HepG2 (cell line): Measurements from ENCODE around the gene OGG1. TPM values are rescaled to one million over a fixed set of nuclear protein-coding genes. Genes with fewer than 3 reads are reported as not detected.
A peak's percentile ranks its signal among the peaks of the same experiment; 100 is the strongest.

Experiments
- CBFB ChIP-seq: sonication (generic); formaldehyde crosslinking; IDR thresholded peaks from 2 replicates; pipeline ENCODE4 v1.4.0; 2020; ENCODE audit warnings: missing genetic modification reagents
- DBP ChIP-seq: sonication (generic); formaldehyde crosslinking; IDR thresholded peaks from 2 replicates; pipeline ENCODE4 v1.4.0; 2020; ENCODE audit warnings: missing genetic modification reagents; ENCODE audit errors: not compliant biosample characterization
- DMAP1 ChIP-seq: IDR thresholded peaks from 2 replicates; pipeline ENCODE4 v1.6.1; 2016
- ETV5 ChIP-seq: IDR thresholded peaks from 2 replicates; pipeline ENCODE4 v1.6.1; 2018; ENCODE audit warnings: missing biosample characterization, missing genetic modification reagents, inconsistent platforms, borderline replicate concordance
- FIP1L1 ChIP-seq: fragments of 200-400 bp; formaldehyde crosslinking; IDR thresholded peaks from 2 replicates; pipeline ENCODE4 v1.6.1; 2018; ENCODE audit warnings: low read depth, mild to moderate bottlenecking, low read length, moderate library complexity, borderline replicate concordance; ENCODE audit not compliant: insufficient read depth
- HHEX ChIP-seq: IDR thresholded peaks from 2 replicates; pipeline ENCODE4 v1.6.1; 2016; ENCODE audit warnings: control low read depth
- HOXA5 ChIP-seq: sonication (generic); formaldehyde crosslinking; IDR thresholded peaks from 2 replicates; pipeline ENCODE4 v1.4.0; 2020; ENCODE audit warnings: missing genetic modification reagents
- IKZF4 ChIP-seq: sonication (generic); formaldehyde crosslinking; IDR thresholded peaks from 2 replicates; pipeline ENCODE4 v1.5.1; 2020; ENCODE audit warnings: borderline replicate concordance, mild to moderate bottlenecking, low read depth, missing genetic modification reagents; ENCODE audit errors: not compliant biosample characterization
- JDP2 ChIP-seq: sonication (generic); formaldehyde crosslinking; IDR thresholded peaks from 2 replicates; pipeline ENCODE4 v1.8.1; 2022; ENCODE audit warnings: missing genetic modification reagents, borderline replicate concordance
- MAFG ChIP-seq: sonication (generic); formaldehyde crosslinking; IDR thresholded peaks from 2 replicates; pipeline ENCODE4 v1.5.1; 2020; ENCODE audit warnings: mild to moderate bottlenecking, missing genetic modification reagents
- MIER3 ChIP-seq: IDR thresholded peaks from 2 replicates; pipeline ENCODE4 v1.6.1; 2016; ENCODE audit warnings: missing compliant biosample characterization, borderline replicate concordance
- PHF20 ChIP-seq: sonication (generic); formaldehyde crosslinking; IDR thresholded peaks from 2 replicates; pipeline ENCODE4 v1.5.0; 2020; ENCODE audit warnings: mild to moderate bottlenecking, missing genetic modification reagents
- PRMT3 ChIP-seq: sonication (generic); formaldehyde crosslinking; IDR thresholded peaks from 2 replicates; pipeline ENCODE4 v1.8.1; 2022; ENCODE audit warnings: low read depth, mild to moderate bottlenecking, moderate library complexity, missing genetic modification reagents, borderline replicate concordance
- RXRA ChIP-seq: sonication (generic); formaldehyde crosslinking; IDR thresholded peaks from 2 replicates; pipeline ENCODE4 v1.5.1; 2020; ENCODE audit warnings: missing genetic modification reagents
- SALL2 ChIP-seq: sonication (generic); formaldehyde crosslinking; IDR thresholded peaks from 2 replicates; pipeline ENCODE4 v1.8.1; 2023; ENCODE audit warnings: mild to moderate bottlenecking, missing genetic modification reagents, inconsistent platforms
- SP2 ChIP-seq: sonication (generic); formaldehyde crosslinking; IDR thresholded peaks from 2 replicates; pipeline ENCODE4 v1.5.1; 2020; ENCODE audit warnings: mild to moderate bottlenecking, missing genetic modification reagents
- ZGPAT ChIP-seq: IDR thresholded peaks from 2 replicates; pipeline ENCODE4 v1.6.1; 2016; ENCODE audit warnings: mild to moderate bottlenecking
- ZNF225 ChIP-seq: sonication (generic); formaldehyde crosslinking; IDR thresholded peaks from 2 replicates; pipeline ENCODE4 v1.4.0; 2020; ENCODE audit warnings: mild to moderate bottlenecking, missing genetic modification reagents
- ZNF263 ChIP-seq: sonication (generic); formaldehyde crosslinking; IDR thresholded peaks from 2 replicates; pipeline ENCODE4 v1.4.0; 2020; ENCODE audit warnings: missing genetic modification reagents
- ZNF790 ChIP-seq: sonication (generic); formaldehyde crosslinking; IDR thresholded peaks from 2 replicates; pipeline ENCODE4 v1.8.0; 2022; ENCODE audit warnings: missing genetic modification reagents, mild to moderate bottlenecking, borderline replicate concordance
- ZNF800 ChIP-seq: sonication (generic); formaldehyde crosslinking; IDR thresholded peaks from 2 replicates; pipeline ENCODE4 v1.4.0; 2020; ENCODE audit warnings: missing genetic modification reagents
- polyA plus RNA-seq, 8 experiments: library from polyadenylated mRNA; depleted of rRNA in 3 of 8; stranded (reverse) in 7 of 8; unstranded in 1 of 8; fragments of >200 nt; fragmentation: Illumina TruSeq in 4 of 8; extraction: Trizol in 4 of 8; gene quantifications; 2 replicates each; pipeline versions ENCODE4 v1.2.1 to v1.2.3, GENCODE V29; 2011 to 2016; ENCODE audit warnings: low read depth in 4 of 8, missing spikeins in 1 of 8, mixed read lengths in 1 of 8; ENCODE audit not compliant: insufficient read depth in 1 of 8
- total RNA-seq, 5 experiments: library from RNA; depleted of rRNA; stranded (reverse); fragments of >200 nt; fragmentation: Illumina TruSeq; extraction: Trizol; gene quantifications; 2 replicates each; pipeline ENCODE4 v1.2.3, GENCODE V29; 2016; ENCODE audit warnings: low read depth in 1 of 5
- TF ChIP-seq, protein P1 (sequence below): sonication (generic); formaldehyde crosslinking; IDR thresholded peaks from 2 replicates; pipeline ENCODE4 v1.8.0; 2023; ENCODE audit warnings: mild to moderate bottlenecking, missing genetic modification reagents
- TF ChIP-seq, protein P2 (sequence below): sonication (generic); formaldehyde crosslinking; IDR thresholded peaks from 2 replicates; pipeline ENCODE4 v1.5.0; 2020; ENCODE audit warnings: missing genetic modification reagents

Gene OGG1
- total and polyA plus RNA-seq, 2 of the 13 experiments (the other 11 are each of a cell fraction or from before 2014, with no cell fraction given), result 28.7 to 33.2 TPM

DNA sequence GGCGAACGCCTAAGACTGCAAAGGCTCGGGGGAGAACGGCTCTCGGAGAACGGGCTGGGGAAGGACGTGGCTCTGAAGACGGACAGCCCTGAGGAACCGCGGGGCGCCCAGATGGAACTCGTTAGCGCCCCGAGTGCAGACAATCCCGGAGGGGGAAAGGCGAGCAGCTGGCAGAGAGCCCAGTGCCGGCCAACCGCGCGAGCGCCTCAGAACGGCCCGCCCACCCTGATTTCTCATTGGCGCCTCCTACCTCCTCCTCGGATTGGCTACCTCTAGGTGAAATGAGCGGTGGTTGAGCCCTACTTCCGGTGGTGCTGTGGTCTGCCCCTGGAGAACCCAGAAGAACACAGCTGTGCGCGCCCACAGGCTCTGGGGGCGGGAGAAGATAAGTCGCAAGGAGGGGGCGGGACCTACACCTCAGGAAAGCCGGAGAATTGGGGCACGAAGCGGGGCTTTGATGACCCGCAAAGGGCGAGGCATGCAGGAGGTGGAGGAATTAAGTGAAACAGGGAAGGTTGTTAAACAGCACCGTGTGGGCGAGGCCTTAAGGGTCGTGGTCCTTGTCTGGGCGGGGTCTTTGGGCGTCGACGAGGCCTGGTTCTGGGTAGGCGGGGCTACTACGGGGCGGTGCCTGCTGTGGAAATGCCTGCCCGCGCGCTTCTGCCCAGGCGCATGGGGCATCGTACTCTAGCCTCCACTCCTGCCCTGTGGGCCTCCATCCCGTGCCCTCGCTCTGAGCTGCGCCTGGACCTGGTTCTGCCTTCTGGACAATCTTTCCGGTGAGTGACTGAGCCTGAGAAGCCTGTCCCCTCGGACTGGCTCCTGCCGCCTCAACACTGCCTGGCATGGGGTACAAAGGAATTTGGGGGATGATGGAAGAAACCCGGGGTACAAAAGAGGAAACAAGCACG lies at the start of gene OGG1 (continued):
- TF ChIP-seq FIP1L1 (no peak), MIER3 (no peak), SALL2 (CRISPR knock-in tag) (peak; percentile 25; the same call in 1 of the 2 replicates), RXRA (CRISPR knock-in tag) (peak; percentile 25; the same call in 1 of the 2 replicates), HOXA5 (peak; percentile 29; the same call in 1 of the 2 replicates), DBP (CRISPR knock-in tag) (no peak), ETV5 (CRISPR knock-in tag) (peak; percentile 72; the same call in 1 of the 2 replicates), JDP2 (no peak), CBFB (CRISPR knock-in tag) (peak; percentile 44; the same call in 1 of the 2 replicates), ZNF790 (no peak), HHEX (CRISPR knock-in tag) (no peak), PHF20 (CRISPR knock-in tag) (peak; percentile 72; the same call in 1 of the 2 replicates), ZGPAT (peak; percentile 64; the same call in 1 of the 2 replicates), ZNF800 (CRISPR knock-in tag) (peak; percentile 51; the same call in 1 of the 2 replicates), SP2 (CRISPR knock-in tag) (peak; percentile 87), IKZF4 (no peak), ZNF263 (CRISPR knock-in tag) (no peak), DMAP1 (CRISPR knock-in tag) (peak; percentile 62), PRMT3 (CRISPR knock-in tag) (no peak), ZNF225 (peak; percentile 62; the same call in 1 of the 2 replicates), MAFG (CRISPR knock-in tag) (no peak)
- TF ChIP-seq, protein P1, sequence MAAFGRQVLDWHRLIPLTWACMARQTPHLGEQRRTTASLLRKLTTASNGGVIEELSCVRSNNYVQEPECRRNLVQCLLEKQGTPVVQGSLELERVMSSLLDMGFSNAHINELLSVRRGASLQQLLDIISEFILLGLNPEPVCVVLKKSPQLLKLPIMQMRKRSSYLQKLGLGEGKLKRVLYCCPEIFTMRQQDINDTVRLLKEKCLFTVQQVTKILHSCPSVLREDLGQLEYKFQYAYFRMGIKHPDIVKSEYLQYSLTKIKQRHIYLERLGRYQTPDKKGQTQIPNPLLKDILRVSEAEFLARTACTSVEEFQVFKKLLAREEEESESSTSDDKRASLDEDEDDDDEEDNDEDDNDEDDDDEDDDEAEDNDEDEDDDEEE (CRISPR knock-in tag), result peak; percentile 80; the same call in 1 of the 2 replicates
- TF ChIP-seq, protein P2, sequence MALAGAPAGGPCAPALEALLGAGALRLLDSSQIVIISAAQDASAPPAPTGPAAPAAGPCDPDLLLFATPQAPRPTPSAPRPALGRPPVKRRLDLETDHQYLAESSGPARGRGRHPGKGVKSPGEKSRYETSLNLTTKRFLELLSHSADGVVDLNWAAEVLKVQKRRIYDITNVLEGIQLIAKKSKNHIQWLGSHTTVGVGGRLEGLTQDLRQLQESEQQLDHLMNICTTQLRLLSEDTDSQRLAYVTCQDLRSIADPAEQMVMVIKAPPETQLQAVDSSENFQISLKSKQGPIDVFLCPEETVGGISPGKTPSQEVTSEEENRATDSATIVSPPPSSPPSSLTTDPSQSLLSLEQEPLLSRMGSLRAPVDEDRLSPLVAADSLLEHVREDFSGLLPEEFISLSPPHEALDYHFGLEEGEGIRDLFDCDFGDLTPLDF (CRISPR knock-in tag), result peak; percentile 87
